Duodenal mucosa (tissue), 2 donors: ENCODE results near the gene APC2.

Experiments
- H3K27ac ChIP-seq: one replicate; pipeline ENCODE4 v1.7.0; 2013; ENCODE audit warnings: low read depth, low read length
- H3K27me3 ChIP-seq, 2 donors: one replicate each; pipeline ENCODE4 v1.7.0; 2013; ENCODE audit warnings: low read length in 2 of 2, control low read depth in 1 of 2; ENCODE audit not compliant: insufficient read depth in 2 of 2, control insufficient read depth in 1 of 2
- H3K36me3 ChIP-seq, 2 donors: one replicate each; pipeline ENCODE4 v1.7.0; 2013; ENCODE audit warnings: low read length in 2 of 2, control low read depth in 1 of 2; ENCODE audit not compliant: insufficient read depth in 2 of 2, control insufficient read depth in 1 of 2
- H3K4me1 ChIP-seq, 2 donors: one replicate each; pipeline ENCODE4 v1.7.0; 2013; ENCODE audit warnings: low read length in 2 of 2, control low read depth in 1 of 2; ENCODE audit not compliant: insufficient read depth in 2 of 2, control insufficient read depth in 1 of 2
- H3K4me3 ChIP-seq, 2 donors: one replicate each; pipeline ENCODE4 v1.7.0; 2013; ENCODE audit warnings: low read length in 2 of 2, low read depth in 1 of 2
- H3K9ac ChIP-seq, 2 donors: one replicate each; pipeline ENCODE4 v1.7.0; 2013; ENCODE audit warnings: low read length in 2 of 2, low read depth in 1 of 2
- H3K9me3 ChIP-seq, 2 donors: one replicate each; pipeline ENCODE4 v1.7.0; 2013; ENCODE audit warnings: low read length in 2 of 2, control low read depth in 1 of 2; ENCODE audit not compliant: control insufficient read depth in 1 of 2

The APC2 gene

DNA sequence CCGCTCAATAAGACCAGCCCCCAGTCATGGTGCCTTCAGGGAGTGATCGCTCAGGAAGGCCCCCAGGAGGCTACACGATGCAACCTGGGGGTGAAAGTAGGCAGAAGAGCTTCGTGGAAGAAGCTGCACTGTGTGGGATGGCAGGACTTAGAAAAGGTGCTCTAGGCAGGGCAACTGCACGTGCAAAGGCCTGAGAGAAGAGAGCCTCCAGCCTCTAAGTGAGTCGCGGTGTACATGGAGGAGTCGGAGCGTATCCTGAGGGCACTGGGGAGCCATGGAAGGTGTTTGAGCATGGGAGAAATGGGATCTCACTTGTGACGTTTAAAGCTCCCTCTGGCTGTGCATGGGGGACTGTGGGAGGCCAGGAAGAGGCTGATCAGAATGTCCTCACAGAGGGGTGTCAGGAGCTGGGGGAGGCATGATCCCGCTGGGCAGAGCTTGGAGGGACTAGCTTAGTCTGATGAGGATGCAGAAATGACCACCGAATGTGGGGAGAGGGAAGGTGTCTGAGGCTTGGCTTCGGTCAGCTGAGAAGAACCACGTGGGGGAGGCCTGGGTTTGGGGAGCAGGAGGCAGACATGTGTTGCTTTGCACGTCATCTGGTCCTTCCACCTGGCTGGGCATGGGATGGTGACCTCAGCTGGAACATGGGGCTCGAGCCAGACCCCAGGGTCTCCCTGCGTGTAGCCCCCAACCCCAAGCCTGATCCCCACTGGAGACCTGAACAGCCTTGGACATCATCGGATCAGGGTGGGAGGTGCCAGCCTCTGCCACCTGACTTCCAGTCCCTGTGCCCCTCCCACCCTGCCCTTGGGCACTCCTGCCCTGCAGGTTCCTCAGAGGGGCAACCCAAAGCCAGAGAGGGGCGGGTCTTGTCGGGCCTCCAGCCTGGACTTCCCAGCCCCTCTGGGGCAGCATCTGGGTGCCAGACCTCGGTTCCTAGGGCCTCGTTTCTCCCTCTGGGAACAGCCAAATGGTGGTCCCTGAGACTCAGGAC lies 1.1 kb downstream of the APC2 start:
- Histone ChIP-seq H3K4me1 (peaks cover 0 to 16% of the 10 kb centered on the region in 2 donors), H3K36me3 (no peaks in the 10 kb centered on the region), H3K4me3 (no peak overlapping the region), H3K27me3 (peaks cover 74 to 79% of the 10 kb centered on the region in 2 donors), H3K9ac (no peak overlapping the region), H3K27ac (no peak overlapping the region), H3K9me3 (no peaks in the 10 kb centered on the region)

DNA sequence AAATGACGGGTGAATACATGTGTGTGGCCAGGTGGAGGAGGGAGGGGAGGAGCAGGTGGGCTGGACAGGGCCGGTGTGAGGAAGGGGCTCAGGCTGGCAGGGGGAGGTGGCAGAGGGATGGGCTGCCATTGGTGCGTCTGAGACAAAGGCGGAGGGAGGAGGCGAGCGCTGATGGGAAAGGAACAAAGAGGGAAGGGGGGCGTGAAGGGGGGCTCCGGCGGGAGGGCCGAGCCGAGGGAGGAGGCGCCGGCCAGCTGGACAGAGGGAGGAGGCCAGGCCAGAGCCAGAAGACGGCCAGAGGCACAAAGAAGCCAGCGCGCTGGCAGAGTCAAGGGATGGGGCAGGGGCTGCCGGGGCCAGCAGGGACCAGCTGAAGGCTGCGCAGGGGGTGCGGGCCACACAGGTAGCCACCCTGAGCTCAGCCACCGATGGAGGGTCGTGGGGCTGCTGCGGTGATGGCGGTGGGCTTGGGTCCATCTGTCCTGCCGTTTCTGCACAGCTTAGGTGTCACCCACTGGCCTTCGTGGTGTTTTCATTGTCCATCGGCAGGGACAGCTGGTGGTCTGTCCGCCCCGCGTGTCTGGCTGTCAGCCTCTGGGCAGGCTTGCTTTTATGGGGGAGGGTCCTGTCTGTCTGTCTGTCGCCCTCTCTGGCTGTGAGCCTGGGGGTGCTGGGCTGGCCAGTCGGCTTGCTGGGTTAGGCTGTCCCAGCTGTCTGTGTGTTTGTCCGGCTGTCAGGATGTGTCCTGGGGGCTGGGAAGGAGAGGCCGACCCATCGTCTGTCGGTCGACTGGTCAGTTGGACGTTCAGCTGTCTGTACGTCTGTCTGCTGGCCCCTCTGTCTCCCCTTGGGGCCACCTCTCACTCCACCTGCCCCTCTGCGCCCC lies 2.2 kb downstream of the APC2 start:
- Histone ChIP-seq H3K4me1 (peaks cover 0 to 22% of the 10 kb centered on the region in 2 donors), H3K9me3 (no peaks in the 10 kb centered on the region), H3K27me3 (peaks cover 74 to 81% of the 10 kb centered on the region in 2 donors), H3K36me3 (no peaks in the 10 kb centered on the region), H3K27ac (no peak overlapping the region), H3K9ac (no peak overlapping the region), H3K4me3 (no peak overlapping the region)

DNA sequence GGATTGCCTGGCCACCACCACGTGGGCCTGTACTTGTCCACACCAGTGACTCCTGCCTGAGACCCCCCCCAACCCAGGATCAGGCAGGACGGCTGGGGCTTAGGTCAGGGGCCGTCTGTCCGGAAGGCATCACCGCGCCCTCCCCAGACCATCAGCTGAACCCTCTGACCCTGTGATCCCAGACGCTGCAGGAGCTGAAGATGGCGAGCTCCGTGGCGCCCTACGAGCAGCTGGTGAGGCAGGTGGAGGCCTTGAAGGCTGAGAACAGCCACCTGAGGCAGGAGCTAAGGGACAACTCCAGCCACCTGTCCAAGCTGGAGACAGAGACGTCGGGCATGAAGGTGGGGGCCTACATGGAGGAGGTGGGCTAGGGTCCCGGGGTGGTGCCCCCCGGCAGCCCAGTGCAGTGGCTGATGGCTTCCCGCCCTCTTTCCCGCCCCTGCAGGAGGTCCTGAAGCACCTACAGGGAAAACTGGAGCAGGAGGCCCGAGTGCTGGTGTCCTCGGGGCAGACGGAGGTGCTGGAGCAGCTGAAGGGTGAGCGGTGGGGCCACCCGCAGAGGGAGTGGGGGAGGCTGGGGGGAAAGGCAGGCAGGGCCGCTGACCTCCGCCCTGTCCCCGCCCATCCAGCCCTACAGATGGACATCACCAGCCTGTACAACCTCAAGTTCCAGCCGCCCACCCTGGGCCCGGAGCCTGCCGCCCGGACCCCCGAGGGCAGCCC lies 3.0 kb downstream of the APC2 start:
- H3K9ac ChIP-seq, result no peak overlapping the region
- no peaks in the 10 kb centered on the region for H3K36me3 ChIP-seq
- peaks cover 0 to 22% of the 10 kb centered on the region in 2 donors for H3K4me1 ChIP-seq
- H3K4me3 ChIP-seq, result no peak overlapping the region
- no peaks in the 10 kb centered on the region for H3K9me3 ChIP-seq
- no peak overlapping the region for H3K27ac ChIP-seq
- H3K27me3 ChIP-seq, result peaks cover 74 to 80% of the 10 kb centered on the region in 2 donors

DNA sequence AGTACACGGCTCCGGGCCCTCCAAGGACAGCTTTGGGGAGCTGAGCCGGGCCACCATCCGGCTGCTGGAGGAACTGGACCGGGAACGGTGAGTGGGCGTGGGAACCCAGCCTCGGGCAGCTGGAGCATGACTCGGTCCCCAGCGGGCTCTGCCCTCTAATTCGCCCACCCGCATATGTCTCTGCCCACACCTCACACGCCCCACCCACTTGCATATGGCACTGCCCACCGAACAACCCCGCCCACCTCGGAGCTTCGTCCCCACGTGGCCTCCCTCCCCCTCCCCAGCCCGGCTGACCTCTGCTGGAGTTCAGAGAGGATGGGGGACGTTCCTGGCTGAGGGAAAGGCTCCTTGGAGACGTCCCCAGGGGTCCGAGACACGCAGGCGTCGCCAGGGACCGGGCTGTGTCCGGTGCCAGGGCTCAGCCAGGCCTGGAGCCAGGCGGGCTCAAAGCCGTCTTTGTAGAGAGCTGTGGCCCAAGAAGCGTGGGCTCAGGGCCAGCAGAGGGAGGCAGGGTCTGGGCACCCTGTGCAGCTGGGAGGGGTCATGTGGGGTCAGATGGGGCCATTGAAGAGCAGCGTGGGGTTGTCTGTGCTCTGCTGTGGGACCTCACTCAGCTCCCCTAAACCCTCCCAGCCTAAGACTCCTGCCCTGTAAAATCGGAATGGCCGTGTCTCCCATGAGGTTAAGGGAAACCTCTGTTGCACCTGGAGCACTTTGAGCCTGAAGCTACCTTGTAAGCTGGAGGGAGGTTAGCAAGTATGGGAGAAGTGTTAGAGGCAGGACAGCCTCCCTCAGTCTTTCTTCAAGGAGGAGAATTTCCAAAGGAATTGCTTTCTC lies 3.8 kb downstream of the APC2 start:
- Histone ChIP-seq H3K4me3 (no peak overlapping the region), H3K9me3 (no peaks in the 10 kb centered on the region), H3K27ac (no peak overlapping the region), H3K4me1 (peaks cover 0 to 22% of the 10 kb centered on the region in 2 donors), H3K36me3 (no peaks in the 10 kb centered on the region), H3K9ac (no peak overlapping the region), H3K27me3 (peaks cover 77 to 84% of the 10 kb centered on the region in 2 donors)

DNA sequence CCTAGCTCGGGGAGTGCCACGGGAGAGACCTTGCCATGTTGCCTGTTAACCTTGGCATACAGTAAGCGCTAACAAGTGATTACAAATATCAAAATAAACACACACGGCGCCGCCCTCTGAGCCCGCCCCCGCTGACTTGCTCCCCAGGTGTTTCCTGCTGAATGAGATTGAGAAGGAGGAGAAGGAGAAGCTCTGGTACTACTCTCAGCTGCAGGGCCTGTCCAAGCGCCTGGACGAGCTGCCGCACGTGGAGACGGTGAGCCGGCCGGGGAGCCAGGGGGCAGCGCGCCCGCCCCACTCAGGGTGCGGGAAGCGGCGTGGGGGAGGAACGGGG lies 5.0 kb downstream of the APC2 start:
- Histone ChIP-seq H3K4me1 (peaks cover 0 to 22% of the 10 kb centered on the region in 2 donors), H3K4me3 (no peak overlapping the region), H3K9me3 (no peaks in the 10 kb centered on the region), H3K27me3 (peaks cover 75 to 76% of the 10 kb centered on the region in 2 donors), H3K36me3 (no peaks in the 10 kb centered on the region), H3K9ac (no peak overlapping the region), H3K27ac (no peak overlapping the region)

DNA sequence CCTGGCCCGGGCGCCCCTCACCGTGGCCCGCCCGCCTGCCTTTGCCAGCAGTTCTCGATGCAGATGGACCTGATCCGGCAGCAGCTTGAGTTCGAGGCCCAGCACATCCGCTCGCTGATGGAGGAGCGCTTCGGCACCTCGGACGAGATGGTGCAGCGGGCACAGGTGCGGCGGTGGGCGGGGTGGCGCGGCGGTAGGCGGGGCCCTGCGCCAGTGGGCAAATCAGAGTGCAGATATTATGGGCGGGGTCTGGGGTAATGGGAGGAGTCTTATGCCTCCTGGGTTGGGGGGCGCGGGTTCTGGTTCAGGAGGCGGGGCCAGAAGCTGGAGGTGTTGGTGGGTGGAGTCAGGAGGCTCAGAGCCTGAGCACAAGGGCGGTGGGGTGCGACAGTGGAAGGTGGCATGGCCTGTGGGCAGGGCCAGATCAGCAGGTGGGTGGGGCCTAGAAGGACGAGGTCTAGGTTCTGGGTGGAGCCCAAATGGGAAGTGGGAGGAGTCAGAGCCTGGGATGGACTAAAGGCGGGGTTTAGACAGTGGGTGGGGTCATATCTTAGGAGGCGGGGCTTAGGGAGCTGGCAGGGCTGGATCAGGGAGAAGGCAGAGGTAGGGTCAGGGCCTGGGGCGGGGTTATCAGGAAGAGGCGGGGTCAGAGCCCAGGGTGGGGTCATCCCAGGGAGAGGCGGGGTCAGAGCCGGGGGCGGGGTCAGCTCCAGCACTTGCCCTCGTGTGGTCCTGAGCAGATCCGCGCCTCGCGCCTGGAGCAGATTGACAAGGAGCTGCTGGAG lies 5.6 kb downstream of the APC2 start:
- Histone ChIP-seq H3K9ac (no peak overlapping the region), H3K4me1 (peaks cover 0 to 22% of the 10 kb centered on the region in 2 donors), H3K9me3 (no peaks in the 10 kb centered on the region), H3K27ac (no peak overlapping the region), H3K4me3 (no peak overlapping the region), H3K27me3 (peaks cover 71% of the 10 kb centered on the region in 2 donors), H3K36me3 (no peaks in the 10 kb centered on the region)

DNA sequence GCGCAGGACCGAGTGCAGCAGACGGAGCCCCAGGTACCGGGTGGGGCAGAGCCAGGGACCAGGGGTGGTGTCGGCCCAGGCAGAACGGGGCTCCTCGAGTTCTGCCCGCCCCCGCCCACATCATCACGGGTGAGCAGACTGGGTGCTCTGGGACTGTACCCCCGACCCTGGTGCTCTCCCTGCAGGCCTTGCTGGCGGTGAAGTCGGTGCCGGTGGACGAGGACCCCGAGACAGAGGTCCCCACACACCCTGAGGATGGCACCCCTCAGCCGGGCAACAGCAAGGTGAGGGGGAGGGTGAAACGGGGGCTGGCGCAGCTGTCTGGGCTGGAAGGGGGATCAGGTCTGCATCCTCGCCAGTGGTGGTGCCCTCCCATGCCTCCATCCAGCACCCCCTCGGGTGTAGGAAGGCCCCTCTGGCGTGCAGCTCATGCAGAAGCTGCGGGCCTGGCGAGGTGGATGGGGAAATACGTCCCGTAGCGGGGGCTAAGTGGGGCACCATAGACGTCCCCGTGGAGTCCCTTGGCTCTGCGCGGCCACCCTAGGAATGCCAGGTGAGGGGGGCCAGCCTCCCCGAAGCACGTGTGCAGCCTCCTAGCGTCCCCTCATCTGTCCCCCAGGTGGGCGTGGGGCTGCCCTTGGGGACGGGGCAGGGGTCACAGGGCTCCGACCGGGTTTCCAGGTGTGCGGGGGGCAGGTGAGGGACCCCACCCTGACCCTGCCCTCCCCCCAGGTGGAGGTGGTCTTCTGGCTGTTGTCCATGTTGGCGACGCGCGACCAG lies 6.4 kb downstream of the APC2 start:
- Histone ChIP-seq H3K4me3 (no peak overlapping the region), H3K9me3 (no peaks in the 10 kb centered on the region), H3K4me1 (peaks cover 0 to 22% of the 10 kb centered on the region in 2 donors), H3K27ac (no peak overlapping the region), H3K36me3 (no peaks in the 10 kb centered on the region), H3K9ac (no peak overlapping the region), H3K27me3 (peaks cover 63% of the 10 kb centered on the region in 2 donors)

DNA sequence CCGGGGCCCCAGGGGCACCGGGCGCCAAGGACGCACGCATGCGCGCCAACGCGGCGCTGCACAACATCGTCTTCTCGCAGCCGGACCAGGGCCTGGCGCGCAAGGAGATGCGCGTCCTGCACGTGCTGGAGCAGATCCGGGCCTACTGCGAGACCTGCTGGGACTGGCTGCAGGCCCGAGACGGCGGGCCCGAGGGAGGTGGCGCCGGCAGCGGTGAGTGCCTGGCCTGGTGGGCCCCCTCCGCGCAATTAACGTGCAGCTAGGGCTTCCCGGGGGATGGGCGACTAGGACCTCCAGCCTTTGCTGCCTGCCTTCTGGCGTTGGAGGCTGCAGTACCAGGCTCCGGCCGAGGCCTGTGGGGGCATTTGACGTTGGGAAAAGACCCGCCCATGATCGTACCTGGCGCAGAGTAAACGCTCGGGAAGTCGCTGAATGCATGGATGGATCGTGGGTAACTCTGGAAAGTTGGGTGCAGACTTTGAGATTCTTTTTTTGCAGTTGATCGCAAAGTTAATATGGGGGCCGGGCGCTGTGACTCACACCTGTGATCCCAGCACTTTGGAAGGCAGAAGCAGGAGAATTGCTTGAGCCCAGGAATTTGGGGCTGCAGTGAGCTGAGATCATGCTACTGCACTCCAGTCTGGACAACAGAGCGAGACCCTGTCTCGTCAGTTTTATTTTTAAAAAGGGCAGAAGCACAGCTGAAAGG lies 7.3 kb downstream of the APC2 start:
- Histone ChIP-seq H3K9me3 (no peaks in the 10 kb centered on the region), H3K36me3 (no peaks in the 10 kb centered on the region), H3K4me3 (no peak overlapping the region), H3K9ac (no peak overlapping the region), H3K4me1 (peaks cover 0 to 22% of the 10 kb centered on the region in 2 donors), H3K27me3 (peaks cover 55 to 57% of the 10 kb centered on the region in 2 donors), H3K27ac (no peak overlapping the region)
